ENCODE measurements around the gene ZNF782.

- TF ChIP-seq, protein P1, sequence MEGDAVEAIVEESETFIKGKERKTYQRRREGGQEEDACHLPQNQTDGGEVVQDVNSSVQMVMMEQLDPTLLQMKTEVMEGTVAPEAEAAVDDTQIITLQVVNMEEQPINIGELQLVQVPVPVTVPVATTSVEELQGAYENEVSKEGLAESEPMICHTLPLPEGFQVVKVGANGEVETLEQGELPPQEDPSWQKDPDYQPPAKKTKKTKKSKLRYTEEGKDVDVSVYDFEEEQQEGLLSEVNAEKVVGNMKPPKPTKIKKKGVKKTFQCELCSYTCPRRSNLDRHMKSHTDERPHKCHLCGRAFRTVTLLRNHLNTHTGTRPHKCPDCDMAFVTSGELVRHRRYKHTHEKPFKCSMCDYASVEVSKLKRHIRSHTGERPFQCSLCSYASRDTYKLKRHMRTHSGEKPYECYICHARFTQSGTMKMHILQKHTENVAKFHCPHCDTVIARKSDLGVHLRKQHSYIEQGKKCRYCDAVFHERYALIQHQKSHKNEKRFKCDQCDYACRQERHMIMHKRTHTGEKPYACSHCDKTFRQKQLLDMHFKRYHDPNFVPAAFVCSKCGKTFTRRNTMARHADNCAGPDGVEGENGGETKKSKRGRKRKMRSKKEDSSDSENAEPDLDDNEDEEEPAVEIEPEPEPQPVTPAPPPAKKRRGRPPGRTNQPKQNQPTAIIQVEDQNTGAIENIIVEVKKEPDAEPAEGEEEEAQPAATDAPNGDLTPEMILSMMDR (conservative IDR thresholded peaks at IDR 0.05 in 1 of 2, IDR thresholded peaks at IDR 0.05 in 1 of 2; ENCODE audit: low read depth in 1 of 2, low read length in 2 of 2), result no peak
- no peak for TF ChIP-seq EZH2 (IDR thresholded peaks at IDR 0.05; ENCODE audit: low read length, missing control alignments)
Observed at GRCh38 chr9:96769989-96770388, 84.3 kb downstream of the ZNF782 start.
